ENCODE data around the gene ALK. TPM values are rescaled to one million over a fixed set of nuclear protein-coding genes. Genes with fewer than 3 reads are reported as not detected.

Gene ALK
- total RNA-seq, 1 donor from 2014 or later = under 0.01 TPM

GRCh38 chr2:29950481-29950880 is 29.1 kb upstream of the ALK start:
- DNase-seq (ENCODE audit: low read depth) = peak; percentile 31
- H3K4me3 ChIP-seq (ENCODE audit: low read depth, low read length) = no peak overlapping the region
- no peak for TF ChIP-seq CTCF (conservative IDR thresholded peaks at IDR 0.05; ENCODE audit: low read depth, low read length)

- DNase-seq (ENCODE audit: low read depth) = no peak
- H3K4me3 ChIP-seq (ENCODE audit: low read depth, low read length) = no peak overlapping the region
- no peak for TF ChIP-seq CTCF (conservative IDR thresholded peaks at IDR 0.05; ENCODE audit: low read depth, low read length)
These were observed 27.7 kb upstream of the ALK start for GRCh38 chr2:29949042-29949441.

- no peak for DNase-seq (ENCODE audit: low read depth)
- no peak overlapping the region for H3K4me3 ChIP-seq (ENCODE audit: low read depth, low read length)
- no peak for TF ChIP-seq CTCF (conservative IDR thresholded peaks at IDR 0.05; ENCODE audit: low read depth, low read length)
These were observed 25.1 kb upstream of the ALK start for GRCh38 chr2:29946505-29946904.

GRCh38 chr2:29942711-29943110 is 21.3 kb upstream of the ALK start:
- no peak overlapping the region for H3K4me3 ChIP-seq (ENCODE audit: low read depth, low read length)
- no peak for TF ChIP-seq CTCF (conservative IDR thresholded peaks at IDR 0.05; ENCODE audit: low read depth, low read length)
- no peak for DNase-seq (ENCODE audit: low read depth)

GRCh38 chr2:29940706-29941105 is 19.3 kb upstream of the ALK start:
- TF ChIP-seq CTCF (conservative IDR thresholded peaks at IDR 0.05; ENCODE audit: low read depth, low read length) = no peak
- no peak overlapping the region for H3K4me3 ChIP-seq (ENCODE audit: low read depth, low read length)
- peak; percentile 26 for DNase-seq (ENCODE audit: low read depth)

GRCh38 chr2:29936020-29936419 is 14.6 kb upstream of the ALK start:
- no peak for TF ChIP-seq CTCF (conservative IDR thresholded peaks at IDR 0.05; ENCODE audit: low read depth, low read length)
- H3K4me3 ChIP-seq (ENCODE audit: low read depth, low read length) = no peak overlapping the region
- DNase-seq (ENCODE audit: low read depth) = no peak

- H3K4me3 ChIP-seq (ENCODE audit: low read depth, low read length) = no peak overlapping the region
- no peak for DNase-seq (ENCODE audit: low read depth)
- no peak for TF ChIP-seq CTCF (conservative IDR thresholded peaks at IDR 0.05; ENCODE audit: low read depth, low read length)
These were observed 10.4 kb upstream of the ALK start for GRCh38 chr2:29931818-29932217.
